GM19025 (cell line): ENCODE data around the gene DENND1A.

Experiments
- ATAC-seq: cut with Tn5 transposase; IDR thresholded peaks from one replicate; pipeline ENCODE4 v1.9.1; 2021; ENCODE audit warnings: mild to moderate bottlenecking, low read depth, moderate library complexity; ENCODE audit not compliant: unreplicated experiment

Gene DENND1A

GRCh38 chr9:123424552-123425225 is 505.2 kb downstream of the DENND1A start:
- no peak for ATAC-seq

- no peak for ATAC-seq
Observed at GRCh38 chr9:123424131-123424530, 505.8 kb downstream of the DENND1A start.

GRCh38 chr9:123423311-123423640 is 506.6 kb downstream of the DENND1A start:
- no peak for ATAC-seq

- ATAC-seq = no peak
Observed at GRCh38 chr9:123422635-123423310, 507.2 kb downstream of the DENND1A start.

- ATAC-seq = no peak
Observed at GRCh38 chr9:123421801-123422455, 508.0 kb downstream of the DENND1A start.

- ATAC-seq = no peak
Observed at GRCh38 chr9:123421186-123421585, 508.7 kb downstream of the DENND1A start.

- ATAC-seq = no peak
Observed at GRCh38 chr9:123420592-123421111, 509.3 kb downstream of the DENND1A start.

GRCh38 chr9:123419721-123420591 is 510.0 kb downstream of the DENND1A start:
- ATAC-seq = no peak

- no peak for ATAC-seq
Observed at GRCh38 chr9:123419091-123419490, 510.8 kb downstream of the DENND1A start.

GRCh38 chr9:123418506-123418905 is 511.4 kb downstream of the DENND1A start:
- ATAC-seq = no peak

- ATAC-seq = no peak
Observed at GRCh38 chr9:123418052-123418430, 511.9 kb downstream of the DENND1A start.

GRCh38 chr9:123417289-123418051 is 512.5 kb downstream of the DENND1A start:
- no peak for ATAC-seq

- no peak for ATAC-seq
Observed at GRCh38 chr9:123416176-123416575, 513.8 kb downstream of the DENND1A start.

GRCh38 chr9:123414936-123415930 is 514.7 kb downstream of the DENND1A start:
- ATAC-seq = no peak

GRCh38 chr9:123414204-123414603 is 515.7 kb downstream of the DENND1A start:
- ATAC-seq = no peak

GRCh38 chr9:123412171-123412820 is 517.6 kb downstream of the DENND1A start:
- no peak for ATAC-seq

GRCh38 chr9:123411636-123412035 is 518.3 kb downstream of the DENND1A start:
- ATAC-seq = no peak

- ATAC-seq = no peak
Observed at GRCh38 chr9:123411191-123411590, 518.7 kb downstream of the DENND1A start.
